Lung (tissue), 12 donors: ENCODE results near the gene TM7SF3. TPM values are rescaled to one million over a fixed set of nuclear protein-coding genes. Genes with fewer than 3 reads are reported as not detected.
"Not testable (repeated sequence)": the region's sequence is repeated elsewhere in the genome, so short reads cannot be mapped to it uniquely, and the experiment has no call there.

ENCODE experiments used
- ATAC-seq: fragments of 200-7000 bp; cut with Tn5 transposase; one replicate; pipeline ENCODE4 v1.9.1; 2020; ENCODE audit warnings: moderate number of reproducible peaks; ENCODE audit not compliant: insufficient read depth, low FRiP score
- DNase-seq, 3 donors: peaks; one replicate each; pipeline ENCODE4 v3.0.0-alpha.2; 2013 to 2017
- H3K27ac ChIP-seq, 2 donors: one replicate each; pipeline ENCODE4 v1.5.1; 2013; ENCODE audit warnings: mild to moderate bottlenecking in 2 of 2, moderate library complexity in 2 of 2, control low read depth in 1 of 2, inconsistent platforms in 1 of 2, low read depth in 1 of 2, low read length in 1 of 2
- H3K27me3 ChIP-seq, 3 donors: one replicate each; pipeline ENCODE4 v1.5.1; 2013; ENCODE audit warnings: low read length in 2 of 3; ENCODE audit not compliant: control insufficient read depth in 3 of 3, insufficient read depth in 3 of 3
- H3K36me3 ChIP-seq, 4 donors: one replicate each; pipeline ENCODE4 v1.5.1; 2013; ENCODE audit warnings: low read length in 4 of 4, mild to moderate bottlenecking in 1 of 4, moderate library complexity in 1 of 4; ENCODE audit not compliant: control insufficient read depth in 4 of 4, insufficient read depth in 4 of 4
- H3K4me1 ChIP-seq, 5 donors: one replicate each; pipeline ENCODE4 v1.5.1; 2013; ENCODE audit warnings: low read length in 5 of 5, mild to moderate bottlenecking in 2 of 5, moderate library complexity in 1 of 5; ENCODE audit not compliant: control insufficient read depth in 5 of 5, insufficient read depth in 5 of 5
- H3K4me3 ChIP-seq: one replicate; pipeline ENCODE4 v1.5.1; 2013; ENCODE audit warnings: mild to moderate bottlenecking, control low read depth, moderate library complexity
- H3K9ac ChIP-seq, 2 donors: one replicate each; pipeline ENCODE4 v1.5.1; 2013; ENCODE audit warnings: low read length in 2 of 2, control low read depth in 1 of 2; ENCODE audit not compliant: insufficient read depth in 1 of 2
- H3K9me3 ChIP-seq, 4 donors: one replicate each; pipeline ENCODE4 v1.5.1; 2013; ENCODE audit warnings: low read length in 3 of 4, mild to moderate bottlenecking in 1 of 4, moderate library complexity in 1 of 4; ENCODE audit not compliant: control insufficient read depth in 4 of 4, insufficient read depth in 3 of 4
- CTCF ChIP-seq: IDR thresholded peaks from 2 replicates; pipeline ENCODE4 v1.5.1; 2012; ENCODE audit warnings: mild to moderate bottlenecking; ENCODE audit errors: control extremely low read depth, extremely low read depth
- WGBS, 2 donors: extraction: QIAGEN DNeasy Blood & Tissue Kit; methylation state at CpG; one replicate each; pipeline ENCODE4 v1.1.7; 2013; 5-methylcytosine and 5-hydroxymethylcytosine counted together
- polyA plus RNA-seq, 2 donors: library from polyadenylated mRNA; stranded (reverse); fragments of 200-250 nt; gene quantifications; one replicate each; pipeline ENCODE4 v1.2.1, GENCODE V29; 2013
- total RNA-seq, 2 donors: library from RNA; depleted of rRNA in 1 of 2; stranded (reverse); fragments of >200 nt in 1 of 2; gene quantifications; one replicate each; pipeline ENCODE4 v1.2.1, GENCODE V29; 2014 to 2021
- donor health status: control.
- donor health status: control.
- donor health status: Bipolar disorder and iron deficiency.
- donor health status: healthy.
- donor health status: DM: yes; HTN: yes; CAD: no.

TM7SF3 gene
- total and polyA plus RNA-seq, 4 donors, result 28.4 to 60.4 (median 45.8) TPM

- Histone ChIP-seq H3K27ac (no peak overlapping the region), H3K4me1 (peaks cover 5 to 13% (median 10%) of the 10 kb centered on the region in 5 donors), H3K9ac (no peak overlapping the region), H3K27me3 (no peaks in the 10 kb centered on the region), H3K36me3 (peaks cover 4 to 23% (median 17%) of the 10 kb centered on the region in 4 donors), H3K4me3 (no peak overlapping the region), H3K9me3 (no peaks in the 10 kb centered on the region)
- TF ChIP-seq CTCF, result no peak
- DNase-seq (no peak), ATAC-seq (no peak)
- WGBS, 2 donors, result 64 to 87% methylated on average over 1 of the region's 1 CpG
Observed at GRCh38 chr12:27025116-27025515, 10.9 kb upstream of the TM7SF3 start.

GRCh38 chr12:27024291-27024690, 10.1 kb upstream of the TM7SF3 start:
- Histone ChIP-seq H3K36me3 (peaks cover 4 to 20% (median 13%) of the 10 kb centered on the region in 4 donors), H3K27ac (no peak overlapping the region), H3K4me3 (no peak overlapping the region), H3K4me1 (peaks cover 5 to 13% (median 10%) of the 10 kb centered on the region in 5 donors), H3K27me3 (no peaks in the 10 kb centered on the region), H3K9ac (no peak overlapping the region), H3K9me3 (no peaks in the 10 kb centered on the region)
- TF ChIP-seq CTCF, result no peak
- no peak for DNase-seq
- ATAC-seq, result no peak
- WGBS, 2 donors, result 56 to 58% methylated on average over 1 of the region's 1 CpG

GRCh38 chr12:27020761-27021160, 6.6 kb upstream of the TM7SF3 start:
- H3K9me3 ChIP-seq, result no peaks in the 10 kb centered on the region
- H3K9ac ChIP-seq, result no peak overlapping the region
- H3K27me3 ChIP-seq, result no peaks in the 10 kb centered on the region
- peaks cover 0 to 2% (median 0%) of the 10 kb centered on the region in 4 donors for H3K36me3 ChIP-seq
- 85 to 95% methylated on average over 2 of the region's 2 CpGs for WGBS, 2 donors
- ATAC-seq (no peak), DNase-seq (no peak)
- no peak overlapping the region for H3K4me3 ChIP-seq
- peaks cover 5 to 15% (median 11%) of the 10 kb centered on the region in 5 donors for H3K4me1 ChIP-seq
- H3K27ac ChIP-seq, result no peak overlapping the region
- no peak for TF ChIP-seq CTCF

GRCh38 chr12:27018037-27018436, 3.9 kb upstream of the TM7SF3 start:
- no peak overlapping the region for H3K27ac ChIP-seq
- no peak overlapping the region for H3K4me3 ChIP-seq
- H3K36me3 ChIP-seq, result peaks cover 0 to 2% (median 0%) of the 10 kb centered on the region in 4 donors
- no peak for TF ChIP-seq CTCF
- WGBS, 2 donors, result 41 to 66% methylated on average over 1 of the region's 1 CpG
- no peaks in the 10 kb centered on the region for H3K9me3 ChIP-seq
- no peaks in the 10 kb centered on the region for H3K27me3 ChIP-seq
- H3K4me1 ChIP-seq, result peaks cover 0 to 8% (median 5%) of the 10 kb centered on the region in 5 donors
- no peak overlapping the region for H3K9ac ChIP-seq
- no peak for DNase-seq
- no peak for ATAC-seq

- WGBS, 2 donors, result 27 to 39% methylated on average over 5 of the region's 5 CpGs
- H3K36me3 ChIP-seq, ATAC-seq, H3K9me3 ChIP-seq, H3K27me3 ChIP-seq, H3K9ac ChIP-seq, H3K27ac ChIP-seq, H3K4me3 ChIP-seq: not testable (repeated sequence)
- DNase-seq, result peak in 1 of 3 donors; percentile 20
- peaks cover 0 to 11% (median 8%) of the 10 kb centered on the region in 5 donors for H3K4me1 ChIP-seq
Observed at GRCh38 chr12:27017163-27017823, 3.1 kb upstream of the TM7SF3 start.
